Progenitor cell of endocrine pancreas (in vitro differentiated cells): ENCODE data around the gene CAPN8. TPM values are rescaled to one million over a fixed set of nuclear protein-coding genes. Genes with fewer than 3 reads are reported as not detected.

Experiments
- DNase-seq: peaks from one replicate; pipeline ENCODE4 v3.0.0; 2021; ENCODE audit warnings: low spot score; ENCODE audit not compliant: unreplicated experiment
- H3K27ac Mint-ChIP-seq: 2 replicates; pipeline ENCODE4 v1.8.0; 2021; ENCODE audit warnings: mild to moderate bottlenecking, moderate library complexity, mixed read lengths
- H3K27me3 Mint-ChIP-seq: 2 replicates; pipeline ENCODE4 v1.8.0; 2021; ENCODE audit warnings: mixed read lengths
- H3K36me3 Mint-ChIP-seq: 2 replicates; pipeline ENCODE4 v1.8.0; 2022; ENCODE audit warnings: mixed read lengths; ENCODE audit not compliant: insufficient read depth
- H3K4me1 Mint-ChIP-seq: 2 replicates; pipeline ENCODE4 v1.8.0; 2021; ENCODE audit warnings: low read depth, mixed read lengths
- H3K4me3 Mint-ChIP-seq: 2 replicates; pipeline ENCODE4 v1.8.0; 2021; ENCODE audit warnings: low read depth, mild to moderate bottlenecking, moderate library complexity, mixed read lengths
- H3K9me3 Mint-ChIP-seq: 2 replicates; pipeline ENCODE4 v1.8.0; 2021; ENCODE audit warnings: low read depth, mixed read lengths
- total RNA-seq: library from RNA; stranded (reverse); gene quantifications from 2 replicates; pipeline ENCODE4 v1.2.1, GENCODE V29; 2021
- TF ChIP-seq, protein P1 (sequence below): fragments of 200-600 bp; sonication (generic); IDR thresholded peaks from one replicate; pipeline ENCODE4 v1.5.0; 2021; ENCODE audit warnings: antibody characterized with exemption, mild to moderate bottlenecking; ENCODE audit not compliant: unreplicated experiment

Gene CAPN8
- total RNA-seq, 1 donor from 2014 or later = 1.3 TPM

GRCh38 chr1:223514644-223515043 is 150.9 kb downstream of the CAPN8 start:
- Mint-ChIP-seq H3K4me3 (no peak overlapping the region), H3K27ac (no peak overlapping the region), H3K4me1 (no peaks in the 10 kb centered on the region), H3K27me3 (peaks cover 20% of the 10 kb centered on the region), H3K36me3 (no peaks in the 10 kb centered on the region), H3K9me3 (peaks cover 9% of the 10 kb centered on the region)
- TF ChIP-seq, protein P1, sequence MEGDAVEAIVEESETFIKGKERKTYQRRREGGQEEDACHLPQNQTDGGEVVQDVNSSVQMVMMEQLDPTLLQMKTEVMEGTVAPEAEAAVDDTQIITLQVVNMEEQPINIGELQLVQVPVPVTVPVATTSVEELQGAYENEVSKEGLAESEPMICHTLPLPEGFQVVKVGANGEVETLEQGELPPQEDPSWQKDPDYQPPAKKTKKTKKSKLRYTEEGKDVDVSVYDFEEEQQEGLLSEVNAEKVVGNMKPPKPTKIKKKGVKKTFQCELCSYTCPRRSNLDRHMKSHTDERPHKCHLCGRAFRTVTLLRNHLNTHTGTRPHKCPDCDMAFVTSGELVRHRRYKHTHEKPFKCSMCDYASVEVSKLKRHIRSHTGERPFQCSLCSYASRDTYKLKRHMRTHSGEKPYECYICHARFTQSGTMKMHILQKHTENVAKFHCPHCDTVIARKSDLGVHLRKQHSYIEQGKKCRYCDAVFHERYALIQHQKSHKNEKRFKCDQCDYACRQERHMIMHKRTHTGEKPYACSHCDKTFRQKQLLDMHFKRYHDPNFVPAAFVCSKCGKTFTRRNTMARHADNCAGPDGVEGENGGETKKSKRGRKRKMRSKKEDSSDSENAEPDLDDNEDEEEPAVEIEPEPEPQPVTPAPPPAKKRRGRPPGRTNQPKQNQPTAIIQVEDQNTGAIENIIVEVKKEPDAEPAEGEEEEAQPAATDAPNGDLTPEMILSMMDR = no peak
- DNase-seq = no peak

DNA sequence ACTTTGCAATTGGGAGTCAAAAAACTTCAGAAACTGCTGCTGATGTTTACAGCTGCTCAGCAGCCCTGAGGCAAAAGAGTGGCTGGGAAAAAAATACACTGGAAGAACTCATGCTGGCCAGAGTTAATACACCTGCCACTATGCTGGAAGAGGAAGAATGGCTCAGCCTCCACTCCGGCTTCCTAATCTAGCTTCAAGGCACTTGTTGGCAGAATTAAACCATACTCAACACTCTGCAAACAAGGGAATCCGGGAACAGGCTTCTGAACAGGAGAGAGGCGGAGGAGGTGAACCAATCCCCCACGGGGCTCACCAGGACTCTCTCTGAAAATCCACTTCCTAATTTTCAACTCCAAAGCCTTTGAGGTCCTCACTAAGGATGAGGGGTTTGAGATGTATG is 152.2 kb downstream of the CAPN8 start:
- H3K27me3 Mint-ChIP-seq = peaks cover 27% of the 10 kb centered on the region
- no peak overlapping the region for H3K4me3 Mint-ChIP-seq
- TF ChIP-seq, protein P1 = no peak
- H3K27ac Mint-ChIP-seq = no peak overlapping the region
- no peaks in the 10 kb centered on the region for H3K4me1 Mint-ChIP-seq
- peaks cover 2% of the 10 kb centered on the region for H3K9me3 Mint-ChIP-seq
- DNase-seq = no peak
- H3K36me3 Mint-ChIP-seq = no peaks in the 10 kb centered on the region

GRCh38 chr1:223512057-223512456 is 153.4 kb downstream of the CAPN8 start:
- Mint-ChIP-seq H3K36me3 (no peaks in the 10 kb centered on the region), H3K9me3 (peaks cover 2% of the 10 kb centered on the region), H3K4me1 (no peaks in the 10 kb centered on the region), H3K27ac (no peak overlapping the region), H3K4me3 (no peak overlapping the region), H3K27me3 (peaks cover 28% of the 10 kb centered on the region)
- DNase-seq = no peak
- TF ChIP-seq, protein P1 = no peak

GRCh38 chr1:223508796-223509195 is 156.7 kb downstream of the CAPN8 start:
- Mint-ChIP-seq H3K4me3 (no peak overlapping the region), H3K36me3 (no peaks in the 10 kb centered on the region), H3K27ac (no peak overlapping the region), H3K9me3 (peaks cover 2% of the 10 kb centered on the region), H3K27me3 (peaks cover 14% of the 10 kb centered on the region), H3K4me1 (no peaks in the 10 kb centered on the region)
- TF ChIP-seq, protein P1 = no peak
- DNase-seq = no peak

DNA sequence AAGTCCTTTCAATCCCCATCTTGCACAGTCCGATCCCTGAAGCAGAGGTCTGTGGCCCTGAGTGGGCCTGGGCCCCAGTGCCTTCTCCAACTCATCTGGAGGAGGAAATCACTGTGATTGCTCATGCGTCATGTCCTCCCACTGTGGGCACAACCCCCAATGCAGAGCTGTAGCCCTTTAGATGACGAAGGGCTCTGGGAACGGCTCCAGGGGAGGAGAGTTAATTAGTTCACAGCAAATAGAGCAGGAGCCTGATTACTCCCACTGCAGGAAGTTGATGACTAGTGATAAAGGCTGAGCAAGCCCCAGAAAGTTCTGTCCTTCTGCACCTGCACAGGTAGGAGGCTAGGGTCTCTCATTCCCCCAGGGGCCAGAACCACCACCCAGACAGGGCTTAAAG is 160.8 kb downstream of the CAPN8 start:
- DNase-seq = no peak
- peaks cover 11% of the 10 kb centered on the region for H3K4me1 Mint-ChIP-seq
- H3K27ac Mint-ChIP-seq = no peak overlapping the region
- H3K36me3 Mint-ChIP-seq = no peaks in the 10 kb centered on the region
- no peaks in the 10 kb centered on the region for H3K9me3 Mint-ChIP-seq
- H3K27me3 Mint-ChIP-seq = peaks cover 14% of the 10 kb centered on the region
- no peak overlapping the region for H3K4me3 Mint-ChIP-seq
- TF ChIP-seq, protein P1 = no peak
